NK-92 (cell line): ENCODE results near the gene BGLAP.

Experiments
- DNase-seq: peaks from one replicate; lab custom pipeline; 2025; ENCODE audit not compliant: unreplicated experiment; lab: John Stamatoyannopoulos, UW

The BGLAP gene

GRCh38 chr1:156226116-156226538, 15.9 kb upstream of the BGLAP start:
- DNase-seq = no peak

GRCh38 chr1:156226782-156227181, 15.2 kb upstream of the BGLAP start:
- no peak for DNase-seq

DNA sequence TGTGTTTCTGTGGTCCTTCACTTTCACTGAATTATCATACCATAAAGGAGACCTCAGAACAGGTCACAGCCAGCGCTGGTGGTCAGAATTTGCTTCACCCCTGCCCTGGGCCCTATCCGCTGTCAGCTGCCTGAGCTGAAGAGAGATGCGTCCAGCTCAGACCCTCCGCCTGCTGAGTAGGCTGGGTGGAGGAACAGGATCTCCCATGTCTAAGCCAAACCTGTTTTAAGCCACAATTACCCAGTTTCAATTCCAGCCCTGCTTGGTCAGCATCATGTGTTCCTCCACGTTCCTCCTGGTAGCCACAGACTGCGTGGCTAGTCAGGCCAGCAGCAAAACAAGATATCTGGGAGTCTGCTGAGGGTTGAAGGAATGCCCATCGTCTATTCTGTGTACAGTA, 13.5 kb upstream of the BGLAP start:
- no peak for DNase-seq

DNA sequence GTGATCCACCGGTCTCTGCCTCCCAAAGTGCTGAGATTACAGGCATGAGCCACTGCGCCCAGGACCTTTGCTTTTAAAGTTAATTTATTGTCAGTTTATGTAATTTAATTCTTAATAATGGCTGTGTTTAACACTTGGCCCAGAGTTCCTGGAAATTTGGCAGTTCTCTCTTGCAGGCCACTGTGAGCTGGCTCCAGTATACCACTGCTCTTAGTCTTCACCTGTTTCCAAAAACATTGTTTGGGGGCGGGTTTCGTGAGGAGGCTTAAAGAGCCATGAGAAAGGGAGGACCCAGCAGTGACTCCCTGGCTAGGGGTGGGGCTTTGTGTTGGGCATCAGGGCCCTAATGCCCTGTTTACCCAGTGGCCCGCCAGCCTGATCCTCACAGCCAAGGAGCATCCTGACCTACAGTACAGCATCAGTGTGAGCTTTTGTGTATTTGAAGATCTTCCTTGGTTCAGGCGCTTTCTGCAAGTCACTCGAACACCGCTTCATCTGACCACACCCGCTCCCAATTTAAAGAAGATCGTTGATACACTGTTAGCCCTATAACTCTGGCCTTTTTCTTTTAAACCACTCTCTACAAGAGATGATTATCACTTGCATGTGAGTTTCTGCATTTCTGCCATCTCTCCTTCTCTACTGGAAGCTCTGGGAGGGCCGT, 12.0 kb upstream of the BGLAP start:
- no peak for DNase-seq

GRCh38 chr1:156230473-156230837, 11.5 kb upstream of the BGLAP start:
- DNase-seq = no peak

DNA sequence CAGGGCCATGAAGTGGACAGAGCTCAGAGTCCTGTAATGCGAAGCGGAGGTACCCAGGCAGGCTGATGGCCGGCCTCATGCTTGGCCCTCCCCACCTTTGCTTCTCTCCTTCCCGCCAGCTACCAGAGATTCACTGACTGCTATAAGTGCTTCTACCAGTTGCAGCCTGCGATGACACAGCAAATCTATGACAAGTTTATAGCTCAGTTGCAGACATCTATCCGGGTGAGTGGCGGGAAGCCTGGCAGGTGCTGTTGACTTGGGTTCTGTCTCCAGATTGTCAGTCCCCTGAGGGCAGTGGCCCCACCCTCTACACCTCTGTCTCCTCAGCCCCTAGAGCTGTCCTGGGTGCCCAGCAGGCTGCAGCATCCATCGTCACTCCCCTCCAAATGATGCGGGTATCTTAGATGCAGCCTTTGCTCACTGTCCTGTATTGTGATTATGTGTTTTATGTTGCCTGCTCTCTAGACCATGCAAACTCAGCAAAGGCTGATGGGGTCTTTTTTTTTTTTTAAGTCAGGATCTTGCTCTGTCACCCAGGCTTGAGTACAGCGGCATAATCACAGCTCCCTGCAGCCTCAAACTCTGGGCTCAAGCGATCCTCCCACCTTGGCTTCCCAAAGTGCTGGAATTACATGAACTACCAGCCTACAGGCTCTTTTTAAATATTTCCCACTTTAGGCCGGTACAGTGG, 9.6 kb upstream of the BGLAP start:
- no peak for DNase-seq

GRCh38 chr1:156233426-156234127, 8.4 kb upstream of the BGLAP start:
- DNase-seq = no peak

GRCh38 chr1:156236164-156236563, 5.8 kb upstream of the BGLAP start:
- DNase-seq = no peak

DNA sequence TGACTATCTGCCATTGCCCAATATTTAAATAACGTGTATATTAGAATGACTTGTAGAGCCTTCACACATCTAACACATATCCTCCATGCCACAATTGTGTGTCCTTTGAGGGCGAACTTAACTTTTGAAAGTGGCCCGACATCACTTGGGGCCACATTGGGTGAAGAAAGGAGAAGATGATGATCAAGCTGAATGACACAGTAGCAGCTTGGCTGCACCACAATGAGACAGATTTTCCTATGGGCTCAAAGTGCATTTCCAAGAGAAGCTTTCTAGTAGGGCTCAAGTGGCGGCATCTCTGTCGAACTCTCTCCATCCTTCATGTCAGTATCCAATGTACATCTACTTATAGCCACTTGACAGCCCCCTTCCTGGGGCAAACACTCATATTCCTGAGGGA, 3.7 kb upstream of the BGLAP start:
- no peak for DNase-seq

DNA sequence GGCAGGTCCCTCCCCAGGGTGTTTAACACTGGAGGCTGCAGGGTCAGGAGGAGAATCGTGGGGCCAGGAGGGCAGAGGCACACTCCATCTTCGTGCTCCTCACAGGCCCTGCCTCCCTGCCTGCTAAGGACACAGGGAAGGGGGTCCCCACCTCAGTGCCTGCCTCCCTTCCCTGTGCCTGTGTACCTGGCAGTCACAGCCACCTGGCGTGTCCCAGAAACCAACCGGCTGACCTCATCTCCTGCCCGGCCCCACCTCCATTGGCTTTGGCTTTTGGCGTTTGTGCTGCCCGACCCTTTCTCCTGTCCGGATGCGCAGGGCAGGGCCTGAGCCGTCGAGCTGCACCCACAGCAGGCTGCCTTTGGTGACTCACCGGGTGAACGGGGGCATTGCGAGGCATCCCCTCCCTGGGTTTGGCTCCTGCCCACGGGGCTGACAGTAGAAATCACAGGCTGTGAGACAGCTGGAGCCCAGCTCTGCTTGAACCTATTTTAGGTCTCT, 623 bp upstream of the BGLAP start:
- no peak for DNase-seq

DNA sequence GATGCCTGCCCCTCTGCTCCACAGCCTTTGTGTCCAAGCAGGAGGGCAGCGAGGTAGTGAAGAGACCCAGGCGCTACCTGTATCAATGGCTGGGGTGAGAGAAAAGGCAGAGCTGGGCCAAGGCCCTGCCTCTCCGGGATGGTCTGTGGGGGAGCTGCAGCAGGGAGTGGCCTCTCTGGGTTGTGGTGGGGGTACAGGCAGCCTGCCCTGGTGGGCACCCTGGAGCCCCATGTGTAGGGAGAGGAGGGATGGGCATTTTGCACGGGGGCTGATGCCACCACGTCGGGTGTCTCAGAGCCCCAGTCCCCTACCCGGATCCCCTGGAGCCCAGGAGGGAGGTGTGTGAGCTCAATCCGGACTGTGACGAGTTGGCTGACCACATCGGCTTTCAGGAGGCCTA, 754 bp downstream of the BGLAP start:
- DNase-seq = no peak

GRCh38 chr1:156244126-156244525, 2.1 kb downstream of the BGLAP start:
- DNase-seq = no peak

DNA sequence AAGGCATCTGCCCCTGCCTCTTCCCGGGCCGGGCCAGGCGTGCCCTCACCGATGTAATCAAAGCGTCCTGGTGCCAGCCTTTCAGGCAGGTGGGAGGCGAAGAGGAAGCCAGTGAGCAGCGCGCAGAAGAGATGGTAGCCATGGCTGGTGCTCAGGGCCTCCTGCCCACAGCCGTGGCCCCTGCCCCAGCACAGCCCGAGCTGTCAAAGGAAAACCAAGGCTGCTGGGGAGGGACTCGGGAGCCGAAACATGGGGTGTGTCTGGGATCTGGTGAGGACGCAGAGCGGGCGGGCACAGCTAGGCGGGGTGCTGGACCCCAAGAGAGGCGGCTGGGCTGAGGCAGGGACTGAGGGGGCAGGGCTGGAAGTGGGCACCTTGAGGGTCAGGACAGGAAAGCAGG, 2.7 kb downstream of the BGLAP start:
- DNase-seq = no peak

DNA sequence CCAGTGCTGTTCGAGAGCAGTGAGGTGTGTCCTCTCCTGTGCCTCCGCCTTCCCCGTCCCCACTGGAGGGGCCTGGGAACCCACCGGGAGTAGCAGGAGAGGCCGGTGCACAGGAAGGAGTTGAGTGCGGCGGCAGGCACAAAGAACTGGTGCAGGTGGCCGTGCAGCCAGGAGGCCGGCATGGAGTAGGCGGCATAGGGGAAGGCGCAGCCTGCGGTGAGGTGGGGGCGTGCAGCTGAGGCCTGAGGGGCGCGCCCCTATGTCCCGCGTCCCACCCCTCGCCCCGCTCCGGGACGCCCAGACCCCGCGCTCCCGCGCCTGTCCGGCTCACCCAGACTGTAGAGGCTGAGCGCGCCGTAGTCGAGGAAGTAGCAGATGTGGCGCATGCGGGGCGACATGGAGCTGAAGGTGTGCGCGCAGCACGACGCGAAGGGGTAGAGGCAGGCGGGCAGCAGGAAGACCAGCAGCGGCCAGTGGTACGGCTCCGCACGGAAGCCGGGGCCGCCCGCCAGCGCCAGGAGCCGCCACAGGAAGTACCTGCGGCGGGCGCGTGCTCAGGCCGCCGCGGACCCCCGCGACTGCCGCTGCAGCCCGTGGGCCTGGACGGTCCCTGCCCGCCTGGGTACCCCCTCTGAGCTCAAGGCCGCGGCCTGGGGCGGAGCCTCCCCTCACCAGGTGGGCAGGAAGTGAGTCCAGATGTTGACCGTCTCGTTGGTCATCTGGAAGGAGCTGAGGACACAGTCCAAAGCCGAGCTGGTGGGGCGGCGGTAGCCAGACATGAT, 3.7 kb downstream of the BGLAP start:
- no peak for DNase-seq

GRCh38 chr1:156246241-156246780, 4.3 kb downstream of the BGLAP start:
- DNase-seq = no peak

DNA sequence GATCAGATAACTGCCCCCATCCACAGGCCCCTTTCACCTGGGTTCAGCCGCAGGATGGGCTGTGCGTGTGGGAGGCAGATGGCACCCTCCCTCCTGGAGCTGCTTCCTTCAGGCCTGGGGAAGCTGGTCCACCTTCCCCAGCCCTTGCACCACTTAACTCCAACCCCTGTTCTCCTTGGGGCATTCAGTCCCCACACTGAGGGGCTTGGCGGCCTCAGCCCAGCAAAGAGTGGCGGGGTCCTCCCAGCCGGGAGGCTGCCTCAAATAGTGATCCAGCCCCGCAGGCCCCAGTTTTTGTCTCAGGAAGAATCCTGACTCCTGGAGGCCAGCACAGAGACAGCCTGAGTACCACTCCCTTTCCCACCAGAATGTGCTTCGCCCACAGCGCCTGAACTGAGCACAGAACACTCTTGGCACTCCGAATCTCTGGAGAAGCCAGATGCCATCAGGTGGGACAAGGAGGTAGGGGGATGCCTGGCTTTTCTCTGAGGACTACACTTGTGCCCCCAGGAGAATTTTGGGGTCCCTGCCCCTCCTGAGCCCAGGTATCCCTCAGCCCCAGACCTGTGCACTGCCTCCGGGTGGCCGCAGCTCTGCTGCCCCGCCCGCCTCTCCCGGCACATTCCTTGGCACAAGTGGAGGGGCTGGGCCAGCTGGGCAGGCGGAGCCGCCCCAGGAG, 4.9 kb downstream of the BGLAP start:
- no peak for DNase-seq

GRCh38 chr1:156247460-156248322, 5.7 kb downstream of the BGLAP start, which contains the start of gene PAQR6:
Gene PAQR6, minus strand, starts transcription at chr1:156248056. Its CDS starts 1,325 bp downstream, at chr1:156246731.
- DNase-seq = no peak

DNA sequence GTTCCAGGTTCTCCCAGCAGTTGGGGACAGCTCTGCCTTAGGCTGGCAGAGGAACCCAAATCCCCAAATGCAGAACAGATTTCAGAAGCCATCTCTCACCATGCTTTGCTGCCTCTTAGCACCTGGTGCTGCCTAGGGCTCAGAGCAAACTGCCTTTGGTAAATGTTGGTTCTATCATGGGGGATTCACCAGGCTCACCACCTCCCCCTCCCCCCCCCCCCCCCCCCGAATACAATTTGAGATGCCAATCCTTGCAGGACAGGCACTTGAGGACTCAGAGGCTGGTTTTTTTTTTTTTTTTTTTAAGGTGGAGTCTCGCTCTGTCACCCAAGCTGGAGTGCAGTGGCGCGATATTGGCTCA, 6.3 kb downstream of the BGLAP start:
- DNase-seq = no peak

DNA sequence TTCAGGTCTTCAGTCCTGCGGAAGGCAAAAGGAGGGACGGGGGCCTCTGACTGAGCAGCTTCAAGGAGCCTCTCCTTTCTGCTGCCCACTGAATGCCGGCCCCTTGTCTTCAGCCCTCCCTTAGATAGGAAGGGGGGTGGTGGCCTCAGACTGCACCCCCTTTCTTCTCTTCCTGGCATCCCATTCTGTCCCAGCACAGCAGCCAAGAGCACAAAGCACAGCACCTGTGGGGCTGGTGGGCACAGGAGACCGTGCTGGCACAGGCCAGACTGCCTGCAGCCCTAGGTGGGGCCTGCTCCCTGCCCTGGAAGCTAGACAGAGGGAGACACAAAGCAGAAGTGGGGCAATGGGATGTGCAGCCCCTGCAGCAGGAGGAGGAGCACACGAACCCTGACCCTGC, 7.6 kb downstream of the BGLAP start:
- no peak for DNase-seq

- no peak for DNase-seq
These were observed 9.5 kb downstream of the BGLAP start for GRCh38 chr1:156251527-156251926.
